ENCODE data around the gene KIF25.

Gene KIF25

DNA sequence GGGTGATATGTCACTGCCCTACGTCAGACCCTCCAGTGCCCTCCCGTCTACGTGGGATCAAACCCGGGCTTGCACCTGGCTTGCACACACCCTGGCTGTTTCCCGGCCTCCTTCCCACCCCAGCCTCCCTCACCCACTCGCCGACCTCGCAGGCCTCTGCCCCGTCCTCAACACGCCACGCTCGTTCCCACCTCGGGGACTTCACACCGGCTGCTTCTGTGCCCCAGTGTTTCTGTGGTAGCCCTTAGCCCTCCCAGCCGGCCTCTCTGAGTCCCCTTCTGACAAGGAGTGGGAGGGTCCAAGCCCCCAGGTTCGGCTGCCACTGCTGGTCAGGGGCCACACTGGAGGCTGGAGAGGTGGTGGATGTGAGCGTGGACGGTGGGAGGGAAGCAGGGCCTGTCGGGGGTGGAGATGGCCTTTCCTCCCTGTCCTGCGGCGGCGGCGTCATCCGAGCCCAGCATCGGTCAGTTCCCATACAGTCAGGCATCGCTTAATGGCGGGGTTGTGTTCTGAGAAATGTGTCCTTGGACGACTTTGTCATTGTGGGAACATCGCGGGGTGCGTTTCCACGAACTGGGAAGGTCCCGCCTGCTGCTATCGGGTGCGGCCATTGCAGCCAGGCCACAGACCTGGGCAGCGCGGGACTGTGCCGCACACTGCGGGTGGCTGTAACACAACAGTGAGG lies 11.4 kb upstream of the KIF25 start:
- no peak for TF ChIP-seq POLR2AphosphoS5 (IDR thresholded peaks at IDR 0.05; ENCODE audit: low read depth, low read length)
- no peak for TF ChIP-seq SIN3A (IDR thresholded peaks at IDR 0.05; ENCODE audit: borderline replicate concordance, insufficient read depth, low read length)
- TF ChIP-seq TAF1 (IDR thresholded peaks at IDR 0.05; ENCODE audit: borderline replicate concordance, insufficient read depth, low read length), result no peak
- TF ChIP-seq, protein P1, sequence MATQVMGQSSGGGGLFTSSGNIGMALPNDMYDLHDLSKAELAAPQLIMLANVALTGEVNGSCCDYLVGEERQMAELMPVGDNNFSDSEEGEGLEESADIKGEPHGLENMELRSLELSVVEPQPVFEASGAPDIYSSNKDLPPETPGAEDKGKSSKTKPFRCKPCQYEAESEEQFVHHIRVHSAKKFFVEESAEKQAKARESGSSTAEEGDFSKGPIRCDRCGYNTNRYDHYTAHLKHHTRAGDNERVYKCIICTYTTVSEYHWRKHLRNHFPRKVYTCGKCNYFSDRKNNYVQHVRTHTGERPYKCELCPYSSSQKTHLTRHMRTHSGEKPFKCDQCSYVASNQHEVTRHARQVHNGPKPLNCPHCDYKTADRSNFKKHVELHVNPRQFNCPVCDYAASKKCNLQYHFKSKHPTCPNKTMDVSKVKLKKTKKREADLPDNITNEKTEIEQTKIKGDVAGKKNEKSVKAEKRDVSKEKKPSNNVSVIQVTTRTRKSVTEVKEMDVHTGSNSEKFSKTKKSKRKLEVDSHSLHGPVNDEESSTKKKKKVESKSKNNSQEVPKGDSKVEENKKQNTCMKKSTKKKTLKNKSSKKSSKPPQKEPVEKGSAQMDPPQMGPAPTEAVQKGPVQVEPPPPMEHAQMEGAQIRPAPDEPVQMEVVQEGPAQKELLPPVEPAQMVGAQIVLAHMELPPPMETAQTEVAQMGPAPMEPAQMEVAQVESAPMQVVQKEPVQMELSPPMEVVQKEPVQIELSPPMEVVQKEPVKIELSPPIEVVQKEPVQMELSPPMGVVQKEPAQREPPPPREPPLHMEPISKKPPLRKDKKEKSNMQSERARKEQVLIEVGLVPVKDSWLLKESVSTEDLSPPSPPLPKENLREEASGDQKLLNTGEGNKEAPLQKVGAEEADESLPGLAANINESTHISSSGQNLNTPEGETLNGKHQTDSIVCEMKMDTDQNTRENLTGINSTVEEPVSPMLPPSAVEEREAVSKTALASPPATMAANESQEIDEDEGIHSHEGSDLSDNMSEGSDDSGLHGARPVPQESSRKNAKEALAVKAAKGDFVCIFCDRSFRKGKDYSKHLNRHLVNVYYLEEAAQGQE (IDR thresholded peaks at IDR 0.05; ENCODE audit: insufficient read depth in 1 of 2, low read depth in 2 of 2, low read length in 2 of 2), result no peak
- TF ChIP-seq FOXP2 (optimal IDR thresholded peaks at IDR 0.05; ENCODE audit: borderline replicate concordance, extremely low read depth, extremely low read length, insufficient read depth), result no peak

DNA sequence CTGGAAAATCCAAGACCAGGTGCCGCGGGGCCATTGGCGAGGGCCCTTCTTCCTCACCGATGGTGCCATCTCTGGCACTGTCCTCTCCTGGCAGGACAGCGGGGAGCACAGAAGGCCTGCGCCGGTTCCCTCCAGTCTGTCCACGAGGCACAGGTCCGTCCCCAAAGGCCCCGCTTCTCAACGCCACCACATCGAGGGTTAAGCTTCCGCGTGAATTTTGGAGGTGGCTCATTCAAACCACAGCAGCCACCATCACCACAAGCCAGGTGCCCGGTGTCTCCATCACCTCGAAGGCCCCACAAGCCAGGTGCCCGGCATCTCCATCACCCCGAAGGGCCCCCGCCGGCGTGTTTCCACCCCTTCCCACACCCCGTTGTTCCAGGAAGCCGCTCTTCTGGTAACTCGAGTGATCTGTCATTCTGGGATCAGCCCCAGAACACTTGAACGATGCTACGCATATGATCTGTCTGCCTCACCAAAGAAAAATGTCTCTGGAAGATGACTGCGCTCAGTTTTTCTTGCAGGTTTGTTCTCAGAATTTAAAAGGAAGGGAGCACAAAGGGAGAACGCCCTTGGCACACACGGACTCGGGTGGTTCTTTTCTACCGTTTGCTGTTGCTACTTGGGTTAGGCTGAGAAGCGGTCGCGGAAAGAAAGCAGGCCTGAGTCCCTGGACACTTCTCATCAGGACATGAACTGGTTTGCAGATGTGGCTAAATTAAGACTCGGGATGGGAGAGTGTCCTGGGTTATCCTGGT lies 9.9 kb upstream of the KIF25 start:
- no peak for TF ChIP-seq FOXP2 (optimal IDR thresholded peaks at IDR 0.05; ENCODE audit: borderline replicate concordance, extremely low read depth, extremely low read length, insufficient read depth)
- no peak for TF ChIP-seq SIN3A (IDR thresholded peaks at IDR 0.05; ENCODE audit: borderline replicate concordance, insufficient read depth, low read length)
- TF ChIP-seq, protein P1 (IDR thresholded peaks at IDR 0.05; ENCODE audit: insufficient read depth in 1 of 2, low read depth in 2 of 2, low read length in 2 of 2), result no peak
- no peak for TF ChIP-seq TAF1 (IDR thresholded peaks at IDR 0.05; ENCODE audit: borderline replicate concordance, insufficient read depth, low read length)
- TF ChIP-seq POLR2AphosphoS5 (IDR thresholded peaks at IDR 0.05; ENCODE audit: low read depth, low read length), result no peak

DNA sequence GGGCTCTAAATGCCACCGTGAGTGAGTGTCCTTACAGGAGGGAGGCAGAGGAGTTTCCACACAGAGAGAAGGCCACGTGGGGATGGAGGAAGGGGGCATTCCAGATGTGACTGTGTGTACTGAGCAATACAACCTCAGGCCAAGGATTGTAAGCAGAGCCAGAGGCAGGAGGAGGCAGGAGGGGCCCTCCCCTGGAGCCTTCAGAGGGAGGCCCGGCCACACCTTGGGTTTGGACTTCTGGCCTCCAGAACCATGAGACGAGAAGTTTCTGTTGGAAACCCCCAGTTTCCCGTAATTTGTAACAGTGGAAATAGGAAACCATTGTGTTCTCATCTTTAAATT lies 9.3 kb upstream of the KIF25 start:
- TF ChIP-seq FOXP2 (optimal IDR thresholded peaks at IDR 0.05; ENCODE audit: borderline replicate concordance, extremely low read depth, extremely low read length, insufficient read depth) (no peak), SIN3A (IDR thresholded peaks at IDR 0.05; ENCODE audit: borderline replicate concordance, insufficient read depth, low read length) (no peak), TAF1 (IDR thresholded peaks at IDR 0.05; ENCODE audit: borderline replicate concordance, insufficient read depth, low read length) (no peak), POLR2AphosphoS5 (IDR thresholded peaks at IDR 0.05; ENCODE audit: low read depth, low read length) (no peak)
- TF ChIP-seq, protein P1 (IDR thresholded peaks at IDR 0.05; ENCODE audit: insufficient read depth in 1 of 2, low read depth in 2 of 2, low read length in 2 of 2), result no peak

DNA sequence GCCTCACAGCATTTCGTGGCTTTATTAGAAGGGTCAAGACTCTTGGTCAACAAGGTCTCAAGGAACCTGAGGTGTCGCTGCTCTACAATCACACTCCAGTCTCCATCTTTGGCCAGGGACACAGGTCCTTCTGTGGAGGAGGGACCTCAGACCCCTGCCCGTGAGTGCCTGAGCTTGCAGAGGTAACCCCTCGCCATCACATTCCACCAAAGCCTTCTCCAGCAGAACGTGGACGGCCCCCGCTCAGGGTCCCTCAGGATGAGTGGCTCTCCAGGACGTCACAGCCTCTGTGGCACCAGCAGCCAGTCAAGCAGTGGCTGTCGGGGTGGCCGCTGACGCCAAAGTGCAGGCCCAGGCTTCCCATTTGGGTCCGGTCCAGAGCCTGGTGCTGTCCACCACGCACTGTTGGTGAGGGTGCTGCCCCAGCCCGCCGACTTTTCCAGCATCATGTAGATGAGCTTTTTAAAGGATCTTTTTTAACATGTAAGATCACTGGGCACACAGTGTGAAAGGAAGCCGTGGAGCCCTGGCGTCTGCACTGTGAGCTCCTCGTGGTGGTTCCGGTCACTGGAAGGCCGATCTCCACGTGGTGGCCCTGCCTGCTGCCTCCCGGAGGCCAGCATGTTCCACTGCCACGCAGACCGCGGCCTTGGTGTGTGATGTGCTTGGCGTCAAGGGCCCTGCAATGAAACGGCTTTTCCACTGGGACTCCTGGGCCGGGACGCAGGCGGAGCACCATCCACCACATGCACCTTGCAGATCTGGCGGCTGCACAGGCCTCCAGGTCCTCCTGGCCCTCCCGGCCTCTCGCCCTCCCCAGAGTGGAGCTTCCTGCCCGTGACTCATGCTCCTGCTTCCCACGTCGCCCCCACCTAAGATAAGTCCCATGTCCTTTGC lies 8.3 kb upstream of the KIF25 start:
- TF ChIP-seq SIN3A (IDR thresholded peaks at IDR 0.05; ENCODE audit: borderline replicate concordance, insufficient read depth, low read length) (no peak), FOXP2 (optimal IDR thresholded peaks at IDR 0.05; ENCODE audit: borderline replicate concordance, extremely low read depth, extremely low read length, insufficient read depth) (no peak), POLR2AphosphoS5 (IDR thresholded peaks at IDR 0.05; ENCODE audit: low read depth, low read length) (no peak), TAF1 (IDR thresholded peaks at IDR 0.05; ENCODE audit: borderline replicate concordance, insufficient read depth, low read length) (no peak)
- TF ChIP-seq, protein P1 (IDR thresholded peaks at IDR 0.05; ENCODE audit: insufficient read depth in 1 of 2, low read depth in 2 of 2, low read length in 2 of 2), result no peak

Data from PFSK-1 (cell line).